ENCODE results near the gene ETV6.
A peak's percentile ranks its signal among the peaks of the same experiment; 100 is the strongest.

The ETV6 gene

GRCh38 chr12:11840366-11840765 is 190.9 kb downstream of the ETV6 start:
- no peak overlapping the region for H3K4me3 ChIP-seq
- no peaks in the 10 kb centered on the region for H3K27me3 ChIP-seq (ENCODE audit: low read depth)
- DNase-seq (ENCODE audit: low spot score in 2 of 2), result no peak
- no peaks in the 10 kb centered on the region for H3K9me3 ChIP-seq
- in situ Hi-C loops (cut with MboI; ENCODE audit: low sequenced_read_pairs), result no loop called here
- no peaks in the 10 kb centered on the region for H3K36me3 ChIP-seq (replicated peaks)
- H3K4me1 ChIP-seq, result no peaks in the 10 kb centered on the region

- no peak for DNase-seq (ENCODE audit: low spot score in 2 of 2)
- Histone ChIP-seq H3K36me3 (replicated peaks) (no peaks in the 10 kb centered on the region), H3K4me3 (no peak overlapping the region), H3K9me3 (no peaks in the 10 kb centered on the region), H3K27me3 (ENCODE audit: low read depth) (no peaks in the 10 kb centered on the region), H3K4me1 (no peaks in the 10 kb centered on the region)
- in situ Hi-C loops (cut with MboI; ENCODE audit: low sequenced_read_pairs), result no loop called here
These were observed 197.0 kb downstream of the ETV6 start for GRCh38 chr12:11846488-11846887.

- H3K4me3 ChIP-seq, result no peak overlapping the region
- H3K27me3 ChIP-seq (ENCODE audit: low read depth), result no peaks in the 10 kb centered on the region
- no peak for DNase-seq (ENCODE audit: low spot score in 2 of 2)
- no peaks in the 10 kb centered on the region for H3K4me1 ChIP-seq
- in situ Hi-C loops (cut with MboI; ENCODE audit: low sequenced_read_pairs), result no loop called here
- no peaks in the 10 kb centered on the region for H3K9me3 ChIP-seq
- H3K36me3 ChIP-seq (replicated peaks), result no peaks in the 10 kb centered on the region
These were observed 198.1 kb downstream of the ETV6 start for GRCh38 chr12:11847539-11847938.

GRCh38 chr12:11849757-11850504 is 200.5 kb downstream of the ETV6 start:
- Histone ChIP-seq H3K4me1 (no peaks in the 10 kb centered on the region), H3K27me3 (ENCODE audit: low read depth) (no peaks in the 10 kb centered on the region), H3K9me3 (no peaks in the 10 kb centered on the region), H3K4me3 (no peak overlapping the region), H3K36me3 (replicated peaks) (no peaks in the 10 kb centered on the region)
- in situ Hi-C loops (cut with MboI; ENCODE audit: low sequenced_read_pairs), result no loop called here
- DNase-seq (ENCODE audit: low spot score in 2 of 2), result no peak

- Histone ChIP-seq H3K4me1 (peaks cover 13% of the 10 kb centered on the region), H3K36me3 (replicated peaks) (no peaks in the 10 kb centered on the region), H3K27me3 (ENCODE audit: low read depth) (no peaks in the 10 kb centered on the region), H3K9me3 (no peaks in the 10 kb centered on the region), H3K4me3 (no peak overlapping the region)
- in situ Hi-C loops (cut with MboI; ENCODE audit: low sequenced_read_pairs), result no loop called here
- no peak for DNase-seq (ENCODE audit: low spot score in 2 of 2)
These were observed 203.7 kb downstream of the ETV6 start for GRCh38 chr12:11853126-11853525.

GRCh38 chr12:11854011-11854499 is 204.6 kb downstream of the ETV6 start:
- in situ Hi-C loops (cut with MboI; ENCODE audit: low sequenced_read_pairs), result no loop called here

GRCh38 chr12:11855983-11856374 is 206.5 kb downstream of the ETV6 start:
- H3K4me1 ChIP-seq, result peaks cover 13% of the 10 kb centered on the region
- no peaks in the 10 kb centered on the region for H3K27me3 ChIP-seq (ENCODE audit: low read depth)
- in situ Hi-C loops (cut with MboI; ENCODE audit: low sequenced_read_pairs), result no loop called here
- H3K9me3 ChIP-seq, result no peaks in the 10 kb centered on the region
- no peak for DNase-seq (ENCODE audit: low spot score in 2 of 2)
- H3K4me3 ChIP-seq, result no peak overlapping the region
- no peaks in the 10 kb centered on the region for H3K36me3 ChIP-seq (replicated peaks)

More at GRCh38 chr12:11854011-11854499, 204.6 kb downstream of the ETV6 start:
- Histone ChIP-seq H3K4me1 (peaks cover 13% of the 10 kb centered on the region), H3K36me3 (replicated peaks) (no peaks in the 10 kb centered on the region), H3K27me3 (ENCODE audit: low read depth) (no peaks in the 10 kb centered on the region), H3K9me3 (no peaks in the 10 kb centered on the region), H3K4me3 (no peak overlapping the region)
- no peak for DNase-seq (ENCODE audit: low spot score in 2 of 2)

- H3K4me3 ChIP-seq, result no peak overlapping the region
- in situ Hi-C loops (cut with MboI; ENCODE audit: low sequenced_read_pairs), result no loop called here
These were observed 207.5 kb downstream of the ETV6 start for GRCh38 chr12:11856971-11857370.

GRCh38 chr12:11859705-11860425 is 210.4 kb downstream of the ETV6 start:
- Histone ChIP-seq H3K36me3 (replicated peaks) (no peaks in the 10 kb centered on the region), H3K4me3 (no peak overlapping the region), H3K27me3 (ENCODE audit: low read depth) (no peaks in the 10 kb centered on the region), H3K4me1 (peaks cover 13% of the 10 kb centered on the region), H3K9me3 (no peaks in the 10 kb centered on the region)
- DNase-seq (ENCODE audit: low spot score in 2 of 2), result no peak
- in situ Hi-C loops (cut with MboI; ENCODE audit: low sequenced_read_pairs), result no loop called here

More at GRCh38 chr12:11856971-11857370, 207.5 kb downstream of the ETV6 start:
- Histone ChIP-seq H3K36me3 (replicated peaks) (no peaks in the 10 kb centered on the region), H3K4me1 (peaks cover 13% of the 10 kb centered on the region), H3K9me3 (no peaks in the 10 kb centered on the region), H3K27me3 (ENCODE audit: low read depth) (no peaks in the 10 kb centered on the region)
- no peak for DNase-seq (ENCODE audit: low spot score in 2 of 2)

- in situ Hi-C loops (cut with MboI; ENCODE audit: low sequenced_read_pairs), result no loop called here
- Histone ChIP-seq H3K4me3 (no peak overlapping the region), H3K4me1 (peaks cover 1% of the 10 kb centered on the region), H3K36me3 (replicated peaks) (no peaks in the 10 kb centered on the region), H3K9me3 (peaks cover 6% of the 10 kb centered on the region; the same call in 1 of the 2 replicates), H3K27me3 (ENCODE audit: low read depth) (no peaks in the 10 kb centered on the region)
- no peak for DNase-seq (ENCODE audit: low spot score in 2 of 2)
These were observed 211.8 kb downstream of the ETV6 start for GRCh38 chr12:11861155-11861863.

- no peak overlapping the region for H3K4me3 ChIP-seq
- H3K4me1 ChIP-seq, result no peaks in the 10 kb centered on the region; the same call in 1 of the 2 replicates
- peaks cover 8% of the 10 kb centered on the region; the same call in 1 of the 2 replicates for H3K9me3 ChIP-seq
- peak in 1 of 2 experiments; percentile 20 for DNase-seq (ENCODE audit: low spot score in 2 of 2)
- in situ Hi-C loops (cut with MboI; ENCODE audit: low sequenced_read_pairs), result no loop called here
- no peaks in the 10 kb centered on the region for H3K27me3 ChIP-seq (ENCODE audit: low read depth)
- no peaks in the 10 kb centered on the region for H3K36me3 ChIP-seq (replicated peaks)
These were observed 212.6 kb downstream of the ETV6 start for GRCh38 chr12:11861864-11862600.

GRCh38 chr12:11862798-11863197 is 213.3 kb downstream of the ETV6 start:
- no peak overlapping the region for H3K4me3 ChIP-seq
- no peaks in the 10 kb centered on the region; the same call in 1 of the 2 replicates for H3K4me1 ChIP-seq
- in situ Hi-C loops (cut with MboI; ENCODE audit: low sequenced_read_pairs), result no loop called here
- no peak for DNase-seq (ENCODE audit: low spot score in 2 of 2)
- H3K27me3 ChIP-seq (ENCODE audit: low read depth), result no peaks in the 10 kb centered on the region
- H3K36me3 ChIP-seq (replicated peaks), result no peaks in the 10 kb centered on the region
- H3K9me3 ChIP-seq, result peaks cover 8% of the 10 kb centered on the region; the same call in 1 of the 2 replicates

- Histone ChIP-seq H3K4me1 (no peaks in the 10 kb centered on the region; the same call in 1 of the 2 replicates), H3K36me3 (replicated peaks) (no peaks in the 10 kb centered on the region), H3K9me3 (peaks cover 8% of the 10 kb centered on the region; the same call in 1 of the 2 replicates), H3K27me3 (ENCODE audit: low read depth) (no peaks in the 10 kb centered on the region), H3K4me3 (no peak overlapping the region)
- in situ Hi-C loops (cut with MboI; ENCODE audit: low sequenced_read_pairs), result no loop called here
- DNase-seq (ENCODE audit: low spot score in 2 of 2), result no peak
These were observed 214.0 kb downstream of the ETV6 start for GRCh38 chr12:11863478-11863906.

Data from HAP-1 (cell line).